EH (cell line): ENCODE results near the gene DNAAF5.
"Not testable (repeated sequence)": the region's sequence is repeated elsewhere in the genome, so short reads cannot be mapped to it uniquely, and the experiment has no call there.

Experiments
- DNase-seq: peaks from one replicate; pipeline ENCODE4 v3.0.0-alpha.2; 2015; ENCODE audit warnings: low read depth

The DNAAF5 gene

DNA sequence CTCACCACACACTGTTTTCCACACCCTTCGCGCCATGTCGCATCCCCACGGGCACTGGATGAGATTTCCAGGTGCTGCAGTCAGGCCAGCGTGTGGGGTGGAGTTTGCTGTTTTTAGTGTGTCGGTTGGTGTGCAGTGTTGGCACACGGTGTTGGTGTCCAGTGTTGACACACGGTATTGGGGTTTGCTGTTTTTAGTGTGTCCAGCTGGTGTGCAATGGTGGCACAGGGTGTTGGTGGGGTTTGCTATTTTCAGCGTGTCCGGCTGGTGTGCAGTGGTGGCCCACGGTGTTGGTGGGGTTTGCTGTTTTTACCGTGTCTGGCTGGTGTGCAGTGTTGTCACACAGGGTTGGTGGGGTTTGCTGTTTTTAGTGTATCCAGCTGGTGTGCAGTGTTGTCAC is 20.7 kb downstream of the DNAAF5 start:
- DNase-seq, result no peak

DNA sequence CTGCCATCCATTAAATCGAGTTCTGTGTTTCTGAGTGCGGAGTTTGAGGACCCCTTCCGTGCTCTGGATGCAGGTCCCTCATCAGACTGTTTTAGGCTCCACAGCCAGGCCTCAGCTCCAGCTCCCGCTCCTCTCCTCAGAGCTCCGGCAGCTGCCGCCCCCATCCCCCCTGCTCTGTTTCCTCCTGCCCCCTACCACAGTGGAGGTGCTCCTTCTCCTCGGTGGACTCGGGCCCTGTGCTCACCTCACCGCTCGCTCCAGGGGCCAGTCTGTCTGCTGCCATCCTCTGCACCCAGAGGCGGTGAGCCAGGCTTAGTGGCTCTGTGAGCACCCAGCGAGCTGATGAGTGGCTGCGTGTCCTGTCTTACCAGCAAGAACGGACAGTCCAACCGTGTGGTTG is 21.9 kb downstream of the DNAAF5 start:
- no peak for DNase-seq

DNA sequence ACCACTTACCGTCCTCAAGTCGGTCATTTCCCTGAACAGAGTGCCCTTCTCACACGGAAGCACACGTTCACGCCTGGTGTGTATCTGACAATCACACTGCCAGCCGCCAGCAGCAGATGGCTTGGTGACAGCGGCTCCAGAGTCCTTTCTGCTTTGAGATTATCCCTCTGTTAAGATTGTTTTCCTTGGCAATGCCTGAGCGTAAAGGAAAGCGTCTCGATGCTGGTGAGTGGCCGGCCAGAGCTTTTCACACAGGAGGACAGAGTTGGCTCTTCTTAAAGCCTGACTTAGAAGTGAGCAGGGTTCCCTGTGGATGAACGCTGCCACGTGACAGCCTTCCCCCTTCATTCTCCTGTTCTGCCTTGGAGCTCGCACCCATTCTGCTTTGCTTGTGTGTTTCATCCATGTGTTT is 22.6 kb downstream of the DNAAF5 start:
- no peak for DNase-seq

DNA sequence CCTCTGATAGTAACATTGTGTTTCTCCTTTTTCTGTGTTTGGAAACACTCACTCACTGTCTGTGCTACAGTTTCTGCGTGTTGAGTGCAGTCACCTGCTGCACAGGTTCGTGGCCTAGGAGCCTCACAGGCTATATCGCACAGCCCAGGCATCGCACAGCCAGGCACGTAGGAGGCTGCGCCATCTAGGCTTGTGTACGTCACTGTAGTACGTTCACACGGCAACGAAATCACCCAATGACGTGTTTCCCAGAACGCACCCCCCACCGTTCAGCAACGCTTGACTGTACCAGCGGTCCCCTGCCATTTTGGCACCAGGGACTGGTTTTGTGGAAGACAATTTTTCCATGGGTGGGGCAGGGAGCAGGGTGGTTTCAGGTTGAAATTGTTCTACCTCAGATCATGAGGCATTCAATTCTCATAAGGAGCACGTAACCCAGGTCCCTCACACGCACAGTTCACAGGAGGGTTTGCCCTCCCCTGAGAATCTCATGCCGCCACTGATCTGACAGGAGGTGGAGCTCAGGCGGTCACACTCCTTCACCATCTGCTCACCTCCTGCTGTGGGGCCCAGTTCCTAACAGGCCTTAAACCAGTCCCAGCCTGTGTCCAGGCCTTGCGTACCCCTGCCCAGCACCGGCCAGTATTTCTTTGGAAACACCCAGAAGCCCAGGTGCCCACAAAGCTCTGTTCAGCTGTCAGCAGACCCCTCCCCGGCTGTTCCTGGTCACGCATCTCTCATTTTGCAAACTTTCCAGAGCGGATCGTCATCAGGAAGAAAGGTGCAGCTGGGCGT is 23.8 kb downstream of the DNAAF5 start:
- no peak for DNase-seq

DNA sequence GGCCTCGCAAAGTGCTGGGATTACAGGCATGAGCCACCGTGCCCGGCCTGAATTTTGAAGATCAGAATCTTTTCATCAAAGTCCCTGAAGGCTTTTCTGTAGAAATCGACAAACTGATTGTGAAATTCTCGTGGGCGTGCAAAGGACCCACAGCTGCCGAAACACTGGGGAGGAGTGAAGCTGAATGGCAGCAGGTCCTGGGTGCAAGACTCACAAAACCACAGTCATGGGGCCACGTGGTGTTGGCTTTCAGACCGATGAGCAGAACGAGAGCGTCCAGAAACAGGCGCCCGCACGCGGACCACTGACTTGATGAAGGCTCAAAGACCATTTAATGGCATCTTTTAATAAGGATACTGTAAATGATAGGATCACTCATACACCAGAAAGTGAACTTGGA is 25.3 kb downstream of the DNAAF5 start:
- DNase-seq, result no peak

DNA sequence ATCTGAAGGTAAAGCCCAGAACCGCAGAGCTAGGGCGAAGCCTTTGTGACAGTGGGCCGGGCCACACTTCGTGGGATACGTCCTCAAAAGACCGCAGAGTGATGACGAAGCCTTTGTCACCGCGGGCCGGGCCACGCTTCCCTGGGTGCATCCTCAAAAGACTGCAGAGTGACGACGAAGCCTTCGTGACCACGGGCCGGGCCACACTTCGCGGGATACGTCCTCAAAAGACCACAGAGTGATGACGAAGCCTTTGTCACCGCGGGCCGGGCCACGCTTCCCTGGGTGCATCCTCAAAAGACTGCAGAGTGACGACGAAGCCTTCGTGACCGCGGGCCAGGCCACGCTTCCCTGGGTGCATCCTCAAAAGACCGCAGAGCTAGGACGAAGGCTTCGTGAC is 25.8 kb downstream of the DNAAF5 start:
- not testable (repeated sequence) for DNase-seq

DNA sequence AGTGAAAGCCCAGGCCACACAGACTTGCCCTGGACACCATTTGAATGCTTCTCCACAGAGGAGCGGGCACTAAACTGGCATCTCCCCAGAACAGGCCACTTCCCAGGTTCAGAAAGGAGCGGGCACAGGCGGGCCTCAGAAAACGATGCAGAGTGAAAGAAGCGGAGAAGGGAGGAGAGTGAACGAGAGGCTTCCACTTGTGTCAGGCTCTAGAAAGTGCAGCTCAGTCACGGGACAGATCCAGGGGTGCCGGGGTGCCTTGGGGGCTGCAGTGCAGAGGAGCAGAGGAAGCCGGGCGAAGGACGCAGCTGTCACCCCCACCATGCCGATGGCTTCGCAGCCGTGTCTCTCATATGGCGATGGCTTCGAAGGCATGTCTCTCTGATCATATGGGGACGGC is 26.7 kb downstream of the DNAAF5 start:
- no peak for DNase-seq

DNA sequence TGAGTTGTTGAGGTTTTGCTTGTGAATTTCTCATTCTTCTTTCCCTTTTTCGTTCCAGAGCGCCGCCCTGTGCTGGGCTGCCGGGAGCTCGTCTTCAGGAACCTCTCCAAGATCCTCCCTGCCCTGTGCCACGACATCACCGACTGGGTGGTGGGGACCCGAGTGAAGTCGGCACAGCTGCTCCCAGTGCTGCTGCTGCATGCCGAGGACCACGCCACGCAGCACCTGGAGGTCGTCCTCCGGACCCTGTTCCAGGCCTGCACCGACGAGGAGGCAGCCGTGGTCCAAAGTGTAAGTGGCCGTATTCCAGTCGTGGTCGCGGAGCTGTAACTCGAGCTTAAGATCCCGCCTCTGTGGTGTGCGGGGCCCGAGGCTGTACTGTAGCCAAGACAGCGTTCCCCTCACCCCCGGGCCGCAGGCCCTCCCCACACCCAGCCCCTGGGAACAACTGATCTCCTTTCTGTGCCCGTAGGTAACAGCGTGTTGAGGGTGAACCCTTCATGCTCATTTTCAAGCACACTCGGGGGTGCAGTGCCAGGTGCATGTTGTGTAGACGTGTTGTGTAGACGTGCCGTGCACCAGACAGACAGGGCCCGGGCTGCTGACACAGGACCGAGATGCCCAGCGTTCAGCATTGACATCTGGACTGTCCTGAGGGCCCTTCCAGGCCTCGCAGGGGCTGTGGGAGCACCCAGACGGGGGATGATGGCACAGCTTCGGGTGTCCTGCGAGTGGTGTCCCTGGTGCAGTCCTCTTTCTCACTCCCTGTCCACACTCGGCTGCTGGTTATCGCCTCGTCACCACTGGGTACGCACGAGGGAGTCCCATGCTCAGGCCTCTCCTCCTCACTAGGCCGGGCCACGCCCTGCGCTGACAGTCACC is 28.3 kb downstream of the DNAAF5 start:
- DNase-seq, result no peak

DNA sequence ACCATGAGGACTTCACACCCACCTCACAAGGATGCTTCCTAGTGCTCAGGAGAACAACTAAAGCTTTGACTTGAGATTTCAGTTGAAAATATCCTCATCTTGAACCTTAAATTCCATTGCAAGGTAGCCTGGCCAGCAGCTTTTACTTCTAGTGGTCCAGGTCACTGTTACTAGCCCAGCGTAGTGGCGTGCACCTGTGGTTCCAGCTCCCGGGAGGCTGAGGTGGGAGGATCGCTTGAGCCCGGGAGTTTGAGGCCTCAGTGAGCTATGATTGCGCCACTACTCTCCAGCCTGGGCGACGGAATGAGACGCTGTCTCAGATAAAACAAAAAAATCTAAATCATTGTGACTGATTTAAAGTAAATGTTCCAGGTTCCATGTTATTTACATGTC is 28.9 kb downstream of the DNAAF5 start:
- no peak for DNase-seq

DNA sequence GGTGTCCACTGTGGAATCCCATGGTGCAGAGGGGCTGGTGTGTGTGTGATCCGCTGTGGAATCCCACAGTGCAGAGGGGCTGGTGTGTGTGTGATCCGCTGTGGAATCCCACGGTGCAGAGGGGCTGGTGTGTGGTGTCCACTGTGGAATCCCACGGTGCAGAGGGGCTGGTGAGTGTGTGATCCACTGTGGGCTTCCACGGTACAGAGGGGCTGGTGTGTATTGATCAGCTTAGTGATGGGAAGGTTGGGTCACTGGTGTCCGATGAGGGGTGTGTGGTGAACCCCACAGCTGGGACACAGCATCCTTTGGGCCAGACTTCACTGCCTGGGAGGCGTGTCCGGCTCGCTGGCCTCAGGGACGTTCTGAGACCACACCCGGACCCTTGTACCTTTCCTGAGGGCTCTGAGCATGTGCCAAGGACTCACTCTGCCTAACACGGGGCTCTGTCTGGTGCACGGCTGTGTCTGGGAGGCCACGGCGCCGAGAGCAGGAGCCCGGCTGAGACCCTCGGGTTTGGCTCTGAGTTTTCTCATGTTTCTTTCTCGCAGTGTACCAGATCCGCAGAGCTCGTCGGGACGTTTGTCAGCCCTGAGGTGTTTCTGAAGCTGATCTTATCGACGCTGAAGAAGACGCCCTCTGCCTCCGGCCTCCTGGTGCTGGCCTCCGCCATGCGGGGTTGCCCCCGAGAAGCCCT is 29.9 kb downstream of the DNAAF5 start:
- no peak for DNase-seq

DNA sequence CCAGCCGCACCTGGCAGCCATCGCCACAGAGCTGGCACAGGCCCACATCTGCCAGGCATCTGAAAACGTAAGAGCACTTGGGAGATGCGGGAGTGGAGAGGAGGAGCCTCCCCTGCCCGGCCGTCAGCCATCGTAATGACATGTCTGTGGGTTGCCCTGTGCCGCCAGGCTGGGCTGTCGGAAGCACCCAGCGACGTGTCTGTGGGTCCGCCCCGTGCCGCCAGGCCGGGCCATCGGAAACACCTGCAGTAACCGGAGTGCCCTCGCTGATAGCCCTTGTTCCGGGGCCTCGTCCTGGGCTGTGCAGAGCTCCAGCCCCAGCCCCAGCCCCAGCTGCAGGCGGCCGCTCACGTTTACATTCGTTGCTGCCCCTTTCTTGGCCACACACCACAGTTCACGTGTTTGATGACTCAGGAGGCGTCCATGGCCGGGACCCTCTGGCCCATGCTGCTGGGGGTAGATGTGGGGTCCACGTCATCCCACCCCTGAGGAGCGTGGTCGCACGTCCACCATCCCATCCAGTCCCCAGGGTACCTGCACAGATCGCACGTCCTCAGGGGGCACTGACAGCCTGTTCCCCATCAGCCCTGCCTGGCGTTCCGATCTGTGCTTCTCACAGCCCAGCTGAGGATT is 30.5 kb downstream of the DNAAF5 start:
- DNase-seq, result no peak

DNA sequence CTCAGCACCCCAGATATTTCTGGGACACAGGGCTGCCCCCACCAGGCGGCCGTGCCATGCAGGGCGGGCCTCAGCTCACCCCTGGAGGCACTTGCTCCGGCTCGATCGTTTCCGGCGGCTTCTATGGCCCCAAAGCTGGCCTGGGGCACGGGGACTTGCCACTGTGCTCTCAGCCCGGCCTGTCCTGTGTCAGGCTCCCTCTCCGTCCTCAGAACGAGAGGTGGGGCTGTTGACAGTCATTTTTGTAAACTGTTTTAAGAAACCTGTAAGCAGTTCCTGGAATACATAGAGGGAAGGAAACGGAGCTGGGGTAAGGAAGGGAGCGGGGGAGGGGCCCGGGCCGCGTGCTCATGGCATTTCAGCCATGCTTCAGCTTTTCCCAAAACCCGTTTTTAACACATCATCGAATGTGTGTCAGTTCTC is 31.3 kb downstream of the DNAAF5 start:
- no peak for DNase-seq

DNA sequence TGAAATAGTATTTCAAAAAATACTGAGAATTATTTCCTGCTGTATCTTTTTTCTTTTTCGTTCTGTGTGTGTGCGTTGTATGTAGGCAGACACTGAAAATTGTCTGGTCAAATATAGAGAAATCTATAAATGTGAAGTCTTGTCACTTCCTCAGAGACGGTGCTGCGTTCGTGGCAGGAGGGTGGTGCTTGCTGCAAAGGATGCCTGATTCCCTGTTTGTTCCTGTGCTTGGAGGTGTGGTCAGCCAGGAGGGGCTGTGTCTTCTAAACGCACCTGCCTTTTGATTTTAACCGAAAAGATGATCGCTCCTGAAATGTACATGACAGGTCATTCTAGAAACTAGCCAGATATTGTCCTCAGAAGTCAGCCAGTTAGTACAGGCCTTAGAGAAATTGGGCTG is 33.1 kb downstream of the DNAAF5 start:
- no peak for DNase-seq

DNA sequence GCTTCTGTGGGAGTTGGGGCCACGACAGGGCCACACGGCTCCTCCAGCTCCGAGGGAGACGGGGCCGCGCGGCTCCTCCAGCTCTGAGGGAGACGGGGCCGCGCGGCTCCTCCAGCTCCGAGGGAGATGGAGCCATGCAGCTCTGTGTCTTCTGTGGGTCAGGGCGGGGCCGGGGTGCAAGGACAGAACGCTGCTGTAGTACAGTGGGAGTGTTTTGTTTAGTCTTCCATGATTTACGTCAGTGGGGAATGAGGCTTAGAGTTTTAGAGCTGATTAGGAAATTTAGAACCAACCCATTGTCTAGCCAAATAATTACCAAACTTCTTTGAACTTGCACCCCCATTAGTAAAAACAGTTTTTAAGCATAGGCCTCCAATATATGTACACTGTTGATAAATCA is 33.5 kb downstream of the DNAAF5 start:
- no peak for DNase-seq

DNA sequence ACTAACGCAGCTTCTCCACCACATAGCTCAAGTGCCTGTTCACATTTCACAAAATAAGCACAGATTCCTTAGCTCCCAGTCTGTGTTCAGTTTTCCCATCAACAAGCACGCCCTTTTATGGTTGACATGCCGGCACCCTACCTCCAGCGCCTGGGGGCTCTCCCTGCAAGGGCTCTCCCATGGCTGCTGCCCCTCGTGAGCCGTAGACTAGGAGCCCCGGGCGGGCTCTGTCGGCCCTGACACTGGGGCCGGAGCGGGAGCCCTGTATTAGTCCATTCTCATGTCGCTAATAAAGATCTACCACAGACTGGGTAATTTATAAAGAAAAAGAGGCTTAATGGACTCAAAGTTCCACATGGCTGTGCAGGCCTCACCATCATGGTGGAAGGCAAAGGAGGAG is 34.6 kb downstream of the DNAAF5 start:
- no peak for DNase-seq

DNA sequence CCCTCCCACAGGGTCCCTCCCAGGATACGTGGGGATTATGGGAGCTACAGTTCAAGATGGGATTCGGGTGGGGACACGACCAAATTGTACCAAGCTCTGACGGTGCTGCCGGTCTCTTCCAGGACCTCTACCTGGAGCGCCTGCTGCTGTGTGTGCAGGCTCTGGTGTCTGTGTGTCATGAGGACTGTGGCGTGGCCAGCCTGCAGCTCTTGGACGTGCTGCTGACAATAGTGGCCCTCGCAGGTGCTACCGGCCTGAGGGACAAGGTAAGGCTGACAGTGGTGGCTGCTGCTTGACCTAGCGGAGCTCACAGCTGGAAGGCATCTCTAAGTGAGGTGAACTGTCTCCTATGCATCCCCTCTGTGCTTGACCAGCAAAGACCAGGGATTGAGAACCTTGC is 35.1 kb downstream of the DNAAF5 start:
- no peak for DNase-seq

DNA sequence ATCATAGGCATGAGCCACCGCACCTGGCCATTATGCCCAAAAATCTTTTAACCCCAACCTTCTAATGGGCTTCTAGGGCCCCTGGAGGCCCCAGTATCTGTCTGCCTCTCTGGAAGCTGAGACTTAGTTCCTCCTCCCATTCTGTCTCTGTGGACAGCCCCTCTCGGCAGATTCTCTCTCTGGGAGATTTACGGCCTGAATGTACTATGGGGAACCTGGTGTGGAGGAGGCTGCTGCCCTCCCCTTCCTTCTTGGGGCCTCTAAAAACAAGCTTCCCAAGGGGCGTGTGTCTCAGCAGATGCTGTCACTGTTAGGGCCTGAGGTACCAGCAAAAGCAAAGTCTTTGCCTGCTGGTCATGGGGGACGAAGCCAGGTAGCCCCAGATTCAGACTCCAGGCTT is 36.4 kb downstream of the DNAAF5 start:
- no peak for DNase-seq

DNA sequence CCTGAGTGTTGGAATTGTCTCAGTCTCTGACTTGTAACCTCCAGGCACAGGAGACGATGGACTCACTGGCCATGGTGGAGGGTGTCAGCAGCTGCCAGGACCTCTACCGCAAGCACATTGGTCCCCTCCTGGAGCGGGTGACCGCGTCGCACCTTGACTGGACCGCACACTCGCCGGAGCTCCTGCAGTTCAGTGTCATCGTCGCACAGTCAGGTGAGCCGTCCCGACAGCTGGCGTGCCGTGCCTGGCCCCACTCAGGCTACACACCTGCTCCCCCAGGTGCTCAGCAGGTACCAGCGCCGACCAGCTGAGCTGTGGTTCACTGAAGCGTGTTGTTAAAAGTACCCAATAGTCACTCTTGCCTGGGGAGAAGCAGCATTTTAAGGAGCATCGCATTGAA is 37.3 kb downstream of the DNAAF5 start:
- DNase-seq, result no peak

DNA sequence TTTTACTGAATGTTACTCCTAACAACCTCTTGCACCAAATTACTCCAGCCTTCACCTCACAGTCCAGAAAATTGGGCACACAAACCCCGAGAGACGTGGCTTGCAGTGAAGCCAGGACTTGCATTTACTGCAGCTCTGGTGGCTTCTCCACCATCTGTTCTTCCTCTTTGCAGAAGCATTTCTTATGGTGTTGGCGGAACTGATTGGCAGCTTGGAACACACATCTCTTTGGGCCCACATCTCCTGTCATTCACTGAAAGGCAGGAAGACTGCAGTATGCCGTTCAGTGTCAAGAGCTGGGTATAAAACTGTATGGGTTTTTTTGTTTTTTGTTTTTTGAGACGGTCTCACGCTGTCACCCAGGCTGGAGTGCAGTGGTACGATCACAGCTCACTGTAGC is 38.9 kb downstream of the DNAAF5 start:
- DNase-seq, result no peak

DNA sequence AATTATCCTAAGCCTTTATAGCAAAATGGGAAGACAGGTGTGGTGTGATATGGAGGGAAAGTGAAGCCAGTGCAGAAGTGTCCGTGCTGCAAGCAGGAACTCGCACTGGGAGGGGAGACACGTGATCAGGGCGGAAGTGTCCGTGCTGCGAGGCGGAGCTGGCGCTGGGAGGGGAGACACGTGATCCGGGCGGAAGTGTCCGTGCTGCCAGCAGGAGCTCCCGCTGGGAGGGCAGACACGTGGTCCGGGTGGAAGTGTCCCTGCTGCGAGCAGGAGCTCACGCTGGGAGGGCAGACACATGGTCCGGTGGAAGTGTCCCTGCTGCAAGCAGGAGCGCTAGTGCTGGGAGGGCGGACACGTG is 41.1 kb downstream of the DNAAF5 start:
- no peak for DNase-seq

DNA sequence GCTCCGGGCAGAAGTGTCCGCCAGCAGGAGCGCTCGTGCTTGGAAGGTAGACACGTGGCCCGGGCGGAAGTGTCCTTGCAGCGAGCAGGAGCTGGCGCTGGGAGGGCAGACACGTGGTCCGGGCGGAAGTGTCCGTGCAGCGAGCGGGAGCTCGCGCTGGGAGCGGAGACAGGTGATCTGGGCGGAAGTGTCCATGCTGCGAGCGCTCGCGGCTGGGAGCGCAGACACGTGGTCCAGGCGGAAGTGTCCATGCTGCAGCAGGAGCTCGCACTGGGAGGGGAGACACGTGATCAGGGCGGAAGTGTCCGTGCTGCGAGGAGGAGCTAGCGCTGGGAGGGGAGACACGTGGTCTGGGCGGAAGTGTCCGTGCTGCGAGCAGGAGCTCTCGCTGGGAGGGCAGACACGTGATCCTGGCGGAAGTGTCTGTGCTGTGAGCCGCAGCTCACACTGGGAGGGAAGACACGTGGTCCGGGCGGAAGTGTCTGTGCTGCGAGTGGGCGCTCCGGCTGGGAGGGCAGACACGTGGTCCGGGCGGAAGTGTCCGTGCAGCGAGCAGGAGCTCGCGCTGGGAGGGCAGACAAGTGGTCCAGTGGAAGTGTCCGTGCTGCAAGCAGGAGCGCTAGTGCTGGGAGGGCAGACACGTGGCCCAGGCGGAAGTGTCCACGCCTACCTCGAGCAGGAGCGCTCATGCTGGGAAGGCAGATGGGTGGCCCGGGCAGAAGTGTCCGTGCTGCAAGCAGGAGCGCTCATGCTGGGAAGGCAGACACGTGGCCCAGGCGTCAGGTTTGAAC is 41.6 kb downstream of the DNAAF5 start:
- DNase-seq, result no peak
